H9 (cell line): ENCODE data around the gene SERPINE2. TPM values are rescaled to one million over a fixed set of nuclear protein-coding genes. Genes with fewer than 3 reads are reported as not detected.

Experiments
- DNase-seq: peaks from one replicate; pipeline ENCODE4 v3.0.0-alpha.2; 2017
- H2AFZ ChIP-seq: one replicate; pipeline ENCODE4 v1.6.1; 2013; ENCODE audit warnings: mild to moderate bottlenecking, low read length, control low read depth, moderate library complexity
- H2AK5ac ChIP-seq: 2 replicates; pipeline ENCODE4 v1.6.1; 2013; ENCODE audit warnings: low read length, control low read depth, mixed read lengths; ENCODE audit not compliant: insufficient read length
- H2BK120ac ChIP-seq: one replicate; pipeline ENCODE4 v1.6.1; 2013; ENCODE audit warnings: low read depth, mild to moderate bottlenecking, low read length, control low read depth, inconsistent platforms; ENCODE audit not compliant: poor library complexity, severe bottlenecking
- H2BK12ac ChIP-seq: 2 replicates; pipeline ENCODE4 v1.6.1; 2013; ENCODE audit warnings: low read length, control low read depth, mixed read lengths, low read depth; ENCODE audit not compliant: insufficient read length
- H2BK15ac ChIP-seq: 2 replicates; pipeline ENCODE4 v1.6.1; 2013; ENCODE audit warnings: low read depth, low read length, control low read depth
- H2BK20ac ChIP-seq: one replicate; pipeline ENCODE4 v1.6.1; 2013; ENCODE audit warnings: low read depth, mild to moderate bottlenecking, low read length, control low read depth, inconsistent platforms; ENCODE audit not compliant: poor library complexity, severe bottlenecking
- H2BK5ac ChIP-seq: 2 replicates; pipeline ENCODE4 v1.6.1; 2013; ENCODE audit warnings: low read length, control low read depth, mixed read lengths; ENCODE audit not compliant: insufficient read length
- H3K14ac ChIP-seq: 2 replicates; pipeline ENCODE4 v1.6.1; 2013; ENCODE audit warnings: low read length, control low read depth; ENCODE audit not compliant: insufficient read depth
- H3K18ac ChIP-seq: 2 replicates; pipeline ENCODE4 v1.6.1; 2013; ENCODE audit warnings: low read depth, mild to moderate bottlenecking, mixed read lengths, low read length, control low read depth; ENCODE audit not compliant: insufficient read length
- H3K23ac ChIP-seq: 2 replicates; pipeline ENCODE4 v1.6.1; 2013; ENCODE audit warnings: low read length, control low read depth, mixed read lengths, low read depth; ENCODE audit not compliant: insufficient read length
- H3K23me2 ChIP-seq: 2 replicates; pipeline ENCODE4 v1.6.1; 2013; ENCODE audit warnings: low read depth, mild to moderate bottlenecking, mixed read lengths, low read length, control low read depth; ENCODE audit not compliant: insufficient read length, poor library complexity, severe bottlenecking
- H3K27ac ChIP-seq: 2 replicates; pipeline ENCODE4 v1.5.1; 2013; ENCODE audit warnings: low read length, control low read depth, mixed read lengths, low read depth; ENCODE audit not compliant: insufficient read length
- H3K27me3 ChIP-seq: 2 replicates; pipeline ENCODE4 v1.6.1; 2013; ENCODE audit warnings: low read length, control low read depth, inconsistent platforms; ENCODE audit not compliant: insufficient read depth
- H3K4ac ChIP-seq: 2 replicates; pipeline ENCODE4 v1.6.1; 2013; ENCODE audit warnings: low read depth, mild to moderate bottlenecking, control low read depth, inconsistent platforms, low read length, moderate library complexity
- H3K4me1 ChIP-seq: 2 replicates; pipeline ENCODE4 v1.6.1; 2013; ENCODE audit warnings: low read length, control low read depth, inconsistent platforms; ENCODE audit not compliant: insufficient read depth
- H3K4me2 ChIP-seq: 2 replicates; pipeline ENCODE4 v1.6.1; 2013; ENCODE audit warnings: low read length, control low read depth, mixed read lengths; ENCODE audit not compliant: insufficient read length, insufficient read depth
- H3K56ac ChIP-seq: 2 replicates; pipeline ENCODE4 v1.6.1; 2013; ENCODE audit warnings: low read depth, mild to moderate bottlenecking, mixed read lengths, low read length, control low read depth; ENCODE audit not compliant: insufficient read length
- H3K79me1 ChIP-seq: 2 replicates; pipeline ENCODE4 v1.6.1; 2013; ENCODE audit warnings: low read depth, mild to moderate bottlenecking, moderate library complexity, low read length, control low read depth, inconsistent platforms; ENCODE audit not compliant: insufficient read depth, poor library complexity, severe bottlenecking
- H3K79me2 ChIP-seq: 2 replicates; pipeline ENCODE4 v1.6.1; 2013; ENCODE audit warnings: low read length, control low read depth, inconsistent platforms; ENCODE audit not compliant: insufficient read depth
- H3K9ac ChIP-seq: 2 replicates; pipeline ENCODE4 v1.6.1; 2013; ENCODE audit warnings: low read length, control low read depth, mixed read lengths; ENCODE audit not compliant: insufficient read length; ENCODE audit errors: extremely low read depth
- H3K9me3 ChIP-seq: one replicate; pipeline ENCODE4 v1.6.1; 2013; ENCODE audit warnings: low read depth, low read length, inconsistent platforms; ENCODE audit not compliant: control insufficient read depth
- H3T11ph ChIP-seq: one replicate; pipeline ENCODE4 v1.6.1; 2013; ENCODE audit warnings: mild to moderate bottlenecking, low read length, control low read depth, inconsistent platforms
- H4K20me1 ChIP-seq: one replicate; pipeline ENCODE4 v1.6.1; 2013; ENCODE audit not compliant: control insufficient read depth, insufficient read length, insufficient read depth
- H4K5ac ChIP-seq: 2 replicates; pipeline ENCODE4 v1.6.1; 2013; ENCODE audit warnings: low read depth, mild to moderate bottlenecking, mixed read lengths, low read length, control low read depth; ENCODE audit not compliant: insufficient read length
- H4K8ac ChIP-seq: replicated peaks from 2 replicates; pipeline ENCODE4 v1.6.1; 2013; ENCODE audit warnings: low read length, control low read depth, mixed read lengths, low read depth; ENCODE audit not compliant: insufficient read length
- H4K91ac ChIP-seq: 2 replicates; pipeline ENCODE4 v1.6.1; 2013; ENCODE audit warnings: low read depth, mild to moderate bottlenecking, moderate library complexity, mixed read lengths, low read length, control low read depth; ENCODE audit not compliant: insufficient read length
- H3K27ac Mint-ChIP-seq, 3 experiments: 2 replicates in 2 of 3; 3 replicates in 1 of 3; pipeline ENCODE4 v1.8.0; 2020 to 2021; ENCODE audit warnings: mixed read lengths in 3 of 3, mild to moderate bottlenecking in 1 of 3, moderate library complexity in 1 of 3
- H3K27me3 Mint-ChIP-seq: 2 replicates; pipeline ENCODE4 v1.8.0; 2021; ENCODE audit warnings: low read depth, mild to moderate bottlenecking, moderate library complexity, mixed read lengths
- H3K36me3 Mint-ChIP-seq, 3 experiments: 2 replicates in 2 of 3; 3 replicates in 1 of 3; pipeline ENCODE4 v1.8.0; 2020 to 2021; ENCODE audit warnings: low read depth in 3 of 3, mixed read lengths in 3 of 3; ENCODE audit not compliant: insufficient read depth in 1 of 3
- H3K4me1 Mint-ChIP-seq, 2 experiments: 2 replicates each; pipeline ENCODE4 v1.8.0; 2020; ENCODE audit warnings: mixed read lengths in 2 of 2
- H3K4me3 Mint-ChIP-seq, 2 experiments: 2 replicates in 1 of 2; 3 replicates in 1 of 2; pipeline ENCODE4 v1.8.0; 2020 to 2021; ENCODE audit warnings: mild to moderate bottlenecking in 2 of 2, mixed read lengths in 2 of 2, moderate library complexity in 1 of 2
- H3K9me3 Mint-ChIP-seq, 2 experiments: 2 replicates in 1 of 2; 3 replicates in 1 of 2; pipeline ENCODE4 v1.8.0; 2020; ENCODE audit warnings: mild to moderate bottlenecking in 2 of 2, mixed read lengths in 2 of 2, moderate library complexity in 1 of 2
- WGBS: extraction: QIAGEN DNeasy Blood & Tissue Kit; methylation state at CpG from one replicate; pipeline ENCODE4 v1.1.7; 2013; ENCODE audit warnings: missing lambda C conversion rate, low lambda C conversion rate, mixed read lengths; ENCODE audit not compliant: insufficient read length; ENCODE audit errors: extremely low coverage; 5-methylcytosine and 5-hydroxymethylcytosine counted together
- total RNA-seq: library from RNA; stranded (reverse); gene quantifications from 2 replicates; pipeline ENCODE4 v1.2.1, GENCODE V29; 2021
- TF ChIP-seq, protein P1 (sequence below): fragments of 200-600 bp; sonication (generic); conservative IDR thresholded peaks from 3 replicates; pipeline ENCODE4 v1.8.0; 2021; ENCODE audit warnings: antibody characterized with exemption, mild to moderate bottlenecking

Gene SERPINE2
- total RNA-seq, 1 experiment from 2014 or later: 40.0 TPM

DNA sequence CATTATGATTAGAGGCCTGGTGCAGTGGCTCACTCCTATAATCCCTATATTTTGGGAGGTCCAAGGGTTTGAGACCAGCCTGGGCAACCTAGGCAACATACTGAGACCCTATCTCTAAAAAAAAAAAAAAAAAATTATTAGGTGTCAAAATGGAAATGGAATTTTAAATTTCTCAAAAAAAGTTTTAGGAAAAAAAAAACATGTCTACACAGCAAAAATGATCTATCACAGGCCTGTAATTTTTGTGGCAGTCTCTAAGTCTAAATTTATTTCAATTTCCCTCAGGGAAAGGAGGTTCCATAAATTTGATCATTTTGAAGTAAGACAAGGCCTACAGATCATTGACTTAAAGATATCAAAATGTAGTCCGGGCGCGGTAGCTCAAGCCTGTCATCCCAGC, 65.5 kb downstream of the SERPINE2 start:
- no peaks in the 10 kb centered on the region for H3K9me3 Mint-ChIP-seq
- Histone ChIP-seq H3K79me1 (no peaks in the 10 kb centered on the region), H3K4me2 (no peak overlapping the region), H3K27ac (no peak overlapping the region), H3K23ac (no peak overlapping the region), H3K9me3 (no peaks in the 10 kb centered on the region), H2AFZ (no peak overlapping the region), H2BK5ac (no peak overlapping the region), H4K91ac (no peak overlapping the region), H4K8ac (no peak overlapping the region), H3K4me1 (no peaks in the 10 kb centered on the region), H3K56ac (no peak overlapping the region), H3K18ac (no peak overlapping the region), H3K9ac (no peak overlapping the region), H2AK5ac (no peak overlapping the region), H2BK120ac (no peak overlapping the region), H4K20me1 (no peaks in the 10 kb centered on the region), H3K79me2 (no peaks in the 10 kb centered on the region), H2BK12ac (no peak overlapping the region), H4K5ac (no peak overlapping the region), H2BK20ac (no peak overlapping the region), H3T11ph (no peak overlapping the region), H3K14ac (no peak overlapping the region), H2BK15ac (no peak overlapping the region), H3K23me2 (no peaks in the 10 kb centered on the region), H3K4ac (no peak overlapping the region), H3K27me3 (no peaks in the 10 kb centered on the region)
- no peaks in the 10 kb centered on the region; the same call in 1 of the 2 replicates for H3K27me3 Mint-ChIP-seq
- peaks cover 4 to 12% of the 10 kb centered on the region in 2 experiments; a peak in 3 of 4 replicates for H3K4me1 Mint-ChIP-seq
- H3K36me3 Mint-ChIP-seq: no peaks in the 10 kb centered on the region
- TF ChIP-seq, protein P1, sequence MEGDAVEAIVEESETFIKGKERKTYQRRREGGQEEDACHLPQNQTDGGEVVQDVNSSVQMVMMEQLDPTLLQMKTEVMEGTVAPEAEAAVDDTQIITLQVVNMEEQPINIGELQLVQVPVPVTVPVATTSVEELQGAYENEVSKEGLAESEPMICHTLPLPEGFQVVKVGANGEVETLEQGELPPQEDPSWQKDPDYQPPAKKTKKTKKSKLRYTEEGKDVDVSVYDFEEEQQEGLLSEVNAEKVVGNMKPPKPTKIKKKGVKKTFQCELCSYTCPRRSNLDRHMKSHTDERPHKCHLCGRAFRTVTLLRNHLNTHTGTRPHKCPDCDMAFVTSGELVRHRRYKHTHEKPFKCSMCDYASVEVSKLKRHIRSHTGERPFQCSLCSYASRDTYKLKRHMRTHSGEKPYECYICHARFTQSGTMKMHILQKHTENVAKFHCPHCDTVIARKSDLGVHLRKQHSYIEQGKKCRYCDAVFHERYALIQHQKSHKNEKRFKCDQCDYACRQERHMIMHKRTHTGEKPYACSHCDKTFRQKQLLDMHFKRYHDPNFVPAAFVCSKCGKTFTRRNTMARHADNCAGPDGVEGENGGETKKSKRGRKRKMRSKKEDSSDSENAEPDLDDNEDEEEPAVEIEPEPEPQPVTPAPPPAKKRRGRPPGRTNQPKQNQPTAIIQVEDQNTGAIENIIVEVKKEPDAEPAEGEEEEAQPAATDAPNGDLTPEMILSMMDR: no peak
- H3K27ac Mint-ChIP-seq: no peak overlapping the region
- no peak overlapping the region for H3K4me3 Mint-ChIP-seq
- DNase-seq: no peak
- WGBS: no CpG with 5 or more reads among the region's 3 CpGs
